Ishikawa (cell line): ENCODE measurements around the gene KRTAP4-12.

ENCODE experiments used
- EP300 ChIP-seq: IDR thresholded peaks from 2 replicates; pipeline ENCODE4 v1.6.1; 2012; ENCODE audit warnings: borderline replicate concordance
- FOXM1 ChIP-seq: IDR thresholded peaks from 2 replicates; pipeline ENCODE4 v1.6.1; 2012; ENCODE audit warnings: low read depth, borderline replicate concordance

DNA sequence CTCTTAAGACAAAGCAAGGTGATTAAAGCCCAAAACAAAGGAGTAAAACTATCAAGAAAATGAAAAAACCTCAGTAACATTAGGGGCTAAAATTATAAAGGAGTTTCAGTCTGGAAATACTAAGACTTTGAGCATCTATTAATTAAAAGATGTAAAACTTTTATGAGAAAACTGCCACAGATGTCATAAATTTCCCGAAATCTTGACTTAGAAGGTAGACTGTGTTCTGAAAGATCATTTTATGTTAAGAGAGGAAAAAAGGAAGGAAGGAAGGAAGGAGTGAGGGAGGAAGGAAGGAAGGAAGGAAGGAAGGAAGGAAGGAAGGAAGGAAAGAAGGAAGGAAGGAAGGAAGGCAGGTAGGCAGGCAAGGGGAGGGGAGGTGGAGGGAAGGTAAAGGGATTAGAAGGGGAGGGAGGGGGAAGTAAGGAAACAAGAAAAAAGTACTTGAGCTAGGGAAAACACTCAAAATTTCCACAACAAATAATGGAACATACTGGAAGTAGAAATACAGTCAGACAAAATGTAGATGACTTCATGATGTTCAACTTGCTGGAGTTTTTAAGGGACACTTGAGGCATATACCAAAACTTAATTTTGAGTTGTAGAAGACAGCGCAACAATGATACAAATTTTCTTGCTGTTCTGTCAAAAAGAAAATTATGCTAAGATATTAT is 23.7 kb upstream of the KRTAP4-12 start:
- TF ChIP-seq FOXM1 (no peak), EP300 (no peak)
